Kidney epithelial cell (primary cell): ENCODE data around the gene PRPF19. TPM values are rescaled to one million over a fixed set of nuclear protein-coding genes. Genes with fewer than 3 reads are reported as not detected.

Source experiments
- DNase-seq: peaks from one replicate; pipeline ENCODE4 v3.0.0-alpha.2; 2010; ENCODE audit warnings: low read depth
- H3K27me3 ChIP-seq: 2 replicates; pipeline ENCODE4 v1.6.0; 2011; ENCODE audit warnings: low read length; ENCODE audit not compliant: control insufficient read depth, insufficient read depth
- H3K36me3 ChIP-seq: 2 replicates; pipeline ENCODE4 v1.5.1; 2011; ENCODE audit warnings: low read length; ENCODE audit not compliant: control insufficient read depth, insufficient read depth
- H3K4me3 ChIP-seq: 2 replicates; pipeline ENCODE4 v1.5.1; 2011; ENCODE audit warnings: low read depth, mild to moderate bottlenecking, control low read depth, low read length
- CTCF ChIP-seq: IDR thresholded peaks from 2 replicates; pipeline ENCODE4 v1.5.1; 2011; ENCODE audit warnings: mild to moderate bottlenecking, moderate library complexity, low read length, control low read depth, inconsistent platforms; ENCODE audit not compliant: insufficient read depth, poor library complexity, severe bottlenecking
- total RNA-seq: library from RNA; depleted of rRNA; stranded (reverse); fragments of >200 nt; gene quantifications from 2 replicates; pipeline ENCODE4 v1.2.3, GENCODE V29; 2015

The PRPF19 gene
- total RNA-seq, 1 donor from 2014 or later = 98.8 TPM

GRCh38 chr11:60915248-60915914 lies 9.0 kb upstream of the PRPF19 start:
- Histone ChIP-seq H3K4me3 (peak overlapping the region; percentile 82), H3K27me3 (no peaks in the 10 kb centered on the region), H3K36me3 (no peaks in the 10 kb centered on the region)
- TF ChIP-seq CTCF = peak; percentile 53
- no peak for DNase-seq

- Histone ChIP-seq H3K4me3 (peak overlapping the region; percentile 82), H3K36me3 (no peaks in the 10 kb centered on the region), H3K27me3 (peaks cover 2% of the 10 kb centered on the region)
- TF ChIP-seq CTCF = no peak
- no peak for DNase-seq
Observed at GRCh38 chr11:60914633-60915247, 8.4 kb upstream of the PRPF19 start.

GRCh38 chr11:60913793-60914632 lies 7.6 kb upstream of the PRPF19 start, which contains the start of gene TMEM109:
Gene TMEM109 (plus strand): TSS chr11:60914158. CDS start chr11:60919694, 5,536 bp downstream.
- Histone ChIP-seq H3K36me3 (no peaks in the 10 kb centered on the region), H3K4me3 (peak within 1 kb of the TSS; percentile 82), H3K27me3 (peaks cover 2% of the 10 kb centered on the region)
- DNase-seq = peak; percentile 60
- no peak for TF ChIP-seq CTCF

GRCh38 chr11:60912851-60913528 lies 6.6 kb upstream of the PRPF19 start:
- Histone ChIP-seq H3K27me3 (peaks cover 2% of the 10 kb centered on the region), H3K4me3 (no peak overlapping the region), H3K36me3 (no peaks in the 10 kb centered on the region)
- TF ChIP-seq CTCF = no peak
- DNase-seq = no peak

- Histone ChIP-seq H3K4me3 (no peak overlapping the region), H3K27me3 (peaks cover 2% of the 10 kb centered on the region), H3K36me3 (no peaks in the 10 kb centered on the region)
- no peak for DNase-seq
- TF ChIP-seq CTCF = no peak
Observed at GRCh38 chr11:60912223-60912850, 6.0 kb upstream of the PRPF19 start.
